Measurements from ENCODE around the gene KCNN3.

The KCNN3 gene

GRCh38 chr1:154714052-154714623, 155.9 kb downstream of the KCNN3 start:
- DNase-seq (ENCODE audit: low read depth in 1 of 2, low spot score in 1 of 2) = no peak
- Histone ChIP-seq H3K27me3 (ENCODE audit: insufficient read depth, poor library complexity, severe bottlenecking) (no peaks in the 10 kb centered on the region), H3K4me3 (replicated peaks; ENCODE audit: insufficient read depth, low read length) (no peak overlapping the region), H3K27ac (replicated peaks) (no peak overlapping the region)
- no peak for TF ChIP-seq SPI1 (IDR thresholded peaks at IDR 0.05; ENCODE audit: borderline replicate concordance, low read depth)
- TF ChIP-seq, protein P1, sequence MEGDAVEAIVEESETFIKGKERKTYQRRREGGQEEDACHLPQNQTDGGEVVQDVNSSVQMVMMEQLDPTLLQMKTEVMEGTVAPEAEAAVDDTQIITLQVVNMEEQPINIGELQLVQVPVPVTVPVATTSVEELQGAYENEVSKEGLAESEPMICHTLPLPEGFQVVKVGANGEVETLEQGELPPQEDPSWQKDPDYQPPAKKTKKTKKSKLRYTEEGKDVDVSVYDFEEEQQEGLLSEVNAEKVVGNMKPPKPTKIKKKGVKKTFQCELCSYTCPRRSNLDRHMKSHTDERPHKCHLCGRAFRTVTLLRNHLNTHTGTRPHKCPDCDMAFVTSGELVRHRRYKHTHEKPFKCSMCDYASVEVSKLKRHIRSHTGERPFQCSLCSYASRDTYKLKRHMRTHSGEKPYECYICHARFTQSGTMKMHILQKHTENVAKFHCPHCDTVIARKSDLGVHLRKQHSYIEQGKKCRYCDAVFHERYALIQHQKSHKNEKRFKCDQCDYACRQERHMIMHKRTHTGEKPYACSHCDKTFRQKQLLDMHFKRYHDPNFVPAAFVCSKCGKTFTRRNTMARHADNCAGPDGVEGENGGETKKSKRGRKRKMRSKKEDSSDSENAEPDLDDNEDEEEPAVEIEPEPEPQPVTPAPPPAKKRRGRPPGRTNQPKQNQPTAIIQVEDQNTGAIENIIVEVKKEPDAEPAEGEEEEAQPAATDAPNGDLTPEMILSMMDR (IDR thresholded peaks at IDR 0.05; ENCODE audit: insufficient read depth, low read length) = no peak
- TF ChIP-seq, protein P2, sequence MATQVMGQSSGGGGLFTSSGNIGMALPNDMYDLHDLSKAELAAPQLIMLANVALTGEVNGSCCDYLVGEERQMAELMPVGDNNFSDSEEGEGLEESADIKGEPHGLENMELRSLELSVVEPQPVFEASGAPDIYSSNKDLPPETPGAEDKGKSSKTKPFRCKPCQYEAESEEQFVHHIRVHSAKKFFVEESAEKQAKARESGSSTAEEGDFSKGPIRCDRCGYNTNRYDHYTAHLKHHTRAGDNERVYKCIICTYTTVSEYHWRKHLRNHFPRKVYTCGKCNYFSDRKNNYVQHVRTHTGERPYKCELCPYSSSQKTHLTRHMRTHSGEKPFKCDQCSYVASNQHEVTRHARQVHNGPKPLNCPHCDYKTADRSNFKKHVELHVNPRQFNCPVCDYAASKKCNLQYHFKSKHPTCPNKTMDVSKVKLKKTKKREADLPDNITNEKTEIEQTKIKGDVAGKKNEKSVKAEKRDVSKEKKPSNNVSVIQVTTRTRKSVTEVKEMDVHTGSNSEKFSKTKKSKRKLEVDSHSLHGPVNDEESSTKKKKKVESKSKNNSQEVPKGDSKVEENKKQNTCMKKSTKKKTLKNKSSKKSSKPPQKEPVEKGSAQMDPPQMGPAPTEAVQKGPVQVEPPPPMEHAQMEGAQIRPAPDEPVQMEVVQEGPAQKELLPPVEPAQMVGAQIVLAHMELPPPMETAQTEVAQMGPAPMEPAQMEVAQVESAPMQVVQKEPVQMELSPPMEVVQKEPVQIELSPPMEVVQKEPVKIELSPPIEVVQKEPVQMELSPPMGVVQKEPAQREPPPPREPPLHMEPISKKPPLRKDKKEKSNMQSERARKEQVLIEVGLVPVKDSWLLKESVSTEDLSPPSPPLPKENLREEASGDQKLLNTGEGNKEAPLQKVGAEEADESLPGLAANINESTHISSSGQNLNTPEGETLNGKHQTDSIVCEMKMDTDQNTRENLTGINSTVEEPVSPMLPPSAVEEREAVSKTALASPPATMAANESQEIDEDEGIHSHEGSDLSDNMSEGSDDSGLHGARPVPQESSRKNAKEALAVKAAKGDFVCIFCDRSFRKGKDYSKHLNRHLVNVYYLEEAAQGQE (IDR thresholded peaks at IDR 0.05; ENCODE audit: insufficient replicate concordance, low read depth) = no peak
- TF ChIP-seq GABPA (IDR thresholded peaks at IDR 0.05; ENCODE audit: low read depth) = no peak
- no peak for TF ChIP-seq POLR2AphosphoS5 (IDR thresholded peaks at IDR 0.05; ENCODE audit: low read depth)

- no peak overlapping the region for H3K27ac ChIP-seq (replicated peaks)
- TF ChIP-seq, protein P1 (IDR thresholded peaks at IDR 0.05; ENCODE audit: insufficient read depth, low read length) = no peak
- TF ChIP-seq GABPA (IDR thresholded peaks at IDR 0.05; ENCODE audit: low read depth) (no peak), SPI1 (IDR thresholded peaks at IDR 0.05; ENCODE audit: borderline replicate concordance, low read depth) (no peak)
- no peaks in the 10 kb centered on the region for H3K27me3 ChIP-seq (ENCODE audit: insufficient read depth, poor library complexity, severe bottlenecking)
- no peak overlapping the region for H3K4me3 ChIP-seq (replicated peaks; ENCODE audit: insufficient read depth, low read length)
- no peak for DNase-seq (ENCODE audit: low read depth in 1 of 2, low spot score in 1 of 2)
Measured at GRCh38 chr1:154713005-154713404, 157.1 kb downstream of the KCNN3 start.

DNA sequence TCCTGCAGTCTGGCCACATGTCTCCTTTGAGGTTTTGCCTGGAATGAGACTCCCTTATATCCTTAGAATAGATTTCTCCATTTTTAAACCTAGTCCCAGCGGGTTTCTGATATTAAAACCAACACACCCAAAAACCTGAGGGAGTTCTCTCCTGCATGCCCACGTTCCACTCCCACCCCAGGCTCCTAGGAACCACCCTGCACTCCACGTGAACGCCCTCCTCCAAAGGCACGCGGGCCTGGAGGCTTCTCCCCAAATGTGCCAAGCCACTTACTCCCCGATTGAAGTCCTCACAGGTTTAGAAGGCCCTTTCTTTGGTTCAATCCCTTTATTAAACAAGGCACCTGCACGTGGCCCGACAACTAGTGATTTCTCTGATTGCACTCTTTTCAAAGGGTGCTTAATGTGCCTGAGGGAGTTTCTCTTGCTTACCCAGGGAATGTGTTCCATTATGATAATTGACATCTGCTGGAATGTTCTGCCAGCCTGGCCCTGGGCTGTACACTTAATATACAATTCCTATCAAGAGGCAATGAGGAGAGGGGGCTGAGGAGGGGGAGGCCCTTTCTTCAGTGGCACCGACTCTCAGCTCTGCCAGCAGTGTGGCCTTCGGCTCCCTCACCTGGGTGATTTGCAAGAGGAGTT, 157.8 kb downstream of the KCNN3 start:
- Histone ChIP-seq H3K27ac (replicated peaks) (no peak overlapping the region), H3K4me3 (replicated peaks; ENCODE audit: insufficient read depth, low read length) (no peak overlapping the region), H3K27me3 (ENCODE audit: insufficient read depth, poor library complexity, severe bottlenecking) (no peaks in the 10 kb centered on the region)
- no peak for DNase-seq (ENCODE audit: low read depth in 1 of 2, low spot score in 1 of 2)
- TF ChIP-seq, protein P1 (IDR thresholded peaks at IDR 0.05; ENCODE audit: insufficient read depth, low read length) = no peak
- no peak for TF ChIP-seq GABPA (IDR thresholded peaks at IDR 0.05; ENCODE audit: low read depth)
- no peak for TF ChIP-seq POLR2AphosphoS5 (IDR thresholded peaks at IDR 0.05; ENCODE audit: low read depth)
- TF ChIP-seq SPI1 (IDR thresholded peaks at IDR 0.05; ENCODE audit: borderline replicate concordance, low read depth) = no peak
- TF ChIP-seq, protein P2 (IDR thresholded peaks at IDR 0.05; ENCODE audit: insufficient replicate concordance, low read depth) = no peak
